ENCODE results near the gene RBM6.
"Not testable (repeated sequence)": the region's sequence is repeated elsewhere in the genome, so short reads cannot be mapped to it uniquely, and the experiment has no call there.

The RBM6 gene

GRCh38 chr3:49976942-49977341 lies 37.0 kb downstream of the RBM6 start:
- no peak for DNase-seq (ENCODE audit: low read depth in 2 of 2, low spot score in 1 of 2)

- no peak for DNase-seq (ENCODE audit: low read depth in 2 of 2, low spot score in 1 of 2)
These were observed 44.4 kb downstream of the RBM6 start for GRCh38 chr3:49984394-49984793.

GRCh38 chr3:49992326-49992725 lies 52.4 kb downstream of the RBM6 start:
- DNase-seq (ENCODE audit: low read depth in 2 of 2, low spot score in 1 of 2): no peak

GRCh38 chr3:49994476-49994875 lies 54.5 kb downstream of the RBM6 start:
- no peak for DNase-seq (ENCODE audit: low read depth in 2 of 2, low spot score in 1 of 2)

GRCh38 chr3:49996016-49996415 lies 56.1 kb downstream of the RBM6 start:
- DNase-seq (ENCODE audit: low read depth in 2 of 2, low spot score in 1 of 2): no peak

GRCh38 chr3:49997862-49998261 lies 57.9 kb downstream of the RBM6 start:
- no peak for DNase-seq (ENCODE audit: low read depth in 2 of 2, low spot score in 1 of 2)

GRCh38 chr3:49998326-49998725 lies 58.4 kb downstream of the RBM6 start:
- no peak for DNase-seq (ENCODE audit: low read depth in 2 of 2, low spot score in 1 of 2)

GRCh38 chr3:50001511-50001910 lies 61.6 kb downstream of the RBM6 start:
- DNase-seq (ENCODE audit: low read depth in 2 of 2, low spot score in 1 of 2): no peak

- DNase-seq (ENCODE audit: low read depth in 2 of 2, low spot score in 1 of 2): no peak
These were observed 63.3 kb downstream of the RBM6 start for GRCh38 chr3:50003216-50003615.

- DNase-seq (ENCODE audit: low read depth in 2 of 2, low spot score in 1 of 2): no peak
These were observed 63.9 kb downstream of the RBM6 start for GRCh38 chr3:50003824-50004223.

- no peak for DNase-seq (ENCODE audit: low read depth in 2 of 2, low spot score in 1 of 2)
These were observed 69.0 kb downstream of the RBM6 start for GRCh38 chr3:50008931-50009330.

- no peak for DNase-seq (ENCODE audit: low read depth in 2 of 2, low spot score in 1 of 2)
These were observed 71.0 kb downstream of the RBM6 start for GRCh38 chr3:50010959-50011358.

GRCh38 chr3:50015918-50016317 lies 76.0 kb downstream of the RBM6 start:
- DNase-seq (ENCODE audit: low read depth in 2 of 2, low spot score in 1 of 2): no peak

GRCh38 chr3:50028346-50028745 lies 88.4 kb downstream of the RBM6 start:
- DNase-seq (ENCODE audit: low read depth in 2 of 2, low spot score in 1 of 2): no peak

- not testable (repeated sequence) for DNase-seq (ENCODE audit: low read depth in 2 of 2, low spot score in 1 of 2)
These were observed 91.3 kb downstream of the RBM6 start for GRCh38 chr3:50031201-50031600.

GRCh38 chr3:50044976-50045375 lies 105.0 kb downstream of the RBM6 start:
- DNase-seq (ENCODE audit: low read depth in 2 of 2, low spot score in 1 of 2): no peak

GRCh38 chr3:50047426-50047825 lies 107.5 kb downstream of the RBM6 start:
- no peak for DNase-seq (ENCODE audit: low read depth in 2 of 2, low spot score in 1 of 2)

- no peak for DNase-seq (ENCODE audit: low read depth in 2 of 2, low spot score in 1 of 2)
These were observed 110.4 kb downstream of the RBM6 start for GRCh38 chr3:50050361-50050760.

GRCh38 chr3:50057756-50058155 lies 117.8 kb downstream of the RBM6 start:
- DNase-seq (ENCODE audit: low read depth in 2 of 2, low spot score in 1 of 2): no peak

GRCh38 chr3:50068134-50068533 lies 128.2 kb downstream of the RBM6 start:
- DNase-seq (ENCODE audit: low read depth in 2 of 2, low spot score in 1 of 2): no peak

- DNase-seq (ENCODE audit: low read depth in 2 of 2, low spot score in 1 of 2): no peak
These were observed 138.1 kb downstream of the RBM6 start for GRCh38 chr3:50078091-50078490.

GRCh38 chr3:50078622-50079021 lies 138.7 kb downstream of the RBM6 start:
- no peak for DNase-seq (ENCODE audit: low read depth in 2 of 2, low spot score in 1 of 2)

GRCh38 chr3:50084951-50085350 lies 145.0 kb downstream of the RBM6 start:
- not testable (repeated sequence) for DNase-seq (ENCODE audit: low read depth in 2 of 2, low spot score in 1 of 2)

All from stimulated activated CD8-positive, alpha-beta memory T cell treated with anti-CD3 and anti-CD28 coated beads, Interleukin-4, amount 100 ng/mL, for 1 hour (primary cell).